Adrenal gland (tissue), 12 donors: ENCODE measurements around the gene ANTXR1. TPM values are rescaled to one million over a fixed set of nuclear protein-coding genes. Genes with fewer than 3 reads are reported as not detected.
A peak's percentile ranks its signal among the peaks of the same experiment; 100 is the strongest.

Experiments
- DNase-seq, 7 donors: peaks; one replicate each; pipeline ENCODE4 v3.0.0-alpha.2; 2019 to 2020
- H3K27ac ChIP-seq, 5 donors: fragments of 200-600 bp; sonication (generic) in 4 of 5; 1 replicate in 3 of 5; 2 replicates in 2 of 5; pipeline versions ENCODE4 v1.5.1 to v1.8.0; 2016 to 2020; ENCODE audit warnings: mild to moderate bottlenecking in 1 of 5
- H3K27me3 ChIP-seq: fragments of 200-600 bp; 2 replicates; pipeline ENCODE4 v1.8.0; 2021
- H3K36me3 ChIP-seq, 2 donors: fragments of 200-600 bp; replicated peaks in 1 of 2; 1 replicate in 1 of 2; 2 replicates in 1 of 2; pipeline versions ENCODE4 v1.5.1 to v1.8.0; 2018 to 2022
- H3K4me1 ChIP-seq, 2 donors: fragments of 200-600 bp; replicated peaks in 1 of 2; 1 replicate in 1 of 2; 2 replicates in 1 of 2; pipeline versions ENCODE4 v1.5.1 to v1.8.0; 2018 to 2021
- H3K4me3 ChIP-seq, 4 donors: fragments of 200-600 bp; sonication (generic) in 3 of 4; one replicate each; pipeline ENCODE4 v1.5.1; 2016 to 2018
- H3K9me3 ChIP-seq, 3 donors: fragments of 200-600 bp; sonication (generic) in 1 of 3; replicated peaks in 1 of 3; 1 replicate in 2 of 3; 2 replicates in 1 of 3; pipeline versions ENCODE4 v1.5.1 to v1.8.0; 2016 to 2021
- CTCF ChIP-seq, 6 experiments: fragments of 450-650 bp in 4 of 6; fragments of 200-600 bp in 2 of 6; sonication (generic) in 1 of 6; IDR thresholded peaks; 1 replicate in 5 of 6; 2 replicates in 1 of 6; pipeline versions ENCODE4 v1.5.1 to v1.8.0; 2016 to 2021; ENCODE audit warnings: antibody characterized with exemption in 6 of 6, mild to moderate bottlenecking in 2 of 6, moderate library complexity in 1 of 6
- POLR2A ChIP-seq, 2 donors: fragments of 450-650 bp; IDR thresholded peaks; one replicate each; pipeline ENCODE4 v1.6.1; 2017; ENCODE audit warnings: antibody characterized with exemption in 2 of 2, mild to moderate bottlenecking in 2 of 2, moderate library complexity in 1 of 2
- WGBS, 4 donors: extraction: QIAGEN DNeasy Blood & Tissue Kit in 2 of 4; methylation state at CpG; one replicate each; pipeline versions ENCODE4 v1.1.5 to v1.1.7; 2013 to 2017; 5-methylcytosine and 5-hydroxymethylcytosine counted together
- intact Hi-C, 2 donors: fragments of 100-400 bp; cut with DNase I; formaldehyde crosslinking; loops; one replicate each; pipeline versions ENCODE4 v1.14.1 to v1.15.0; 2022 to 2023
- polyA plus RNA-seq, 3 donors: library from polyadenylated mRNA; stranded (reverse); fragments of 200-250 nt in 2 of 3; fragments of 350-450 nt in 1 of 3; fragmentation: Illumina TruSeq in 1 of 3; extraction: RNeasy Lipid Tissue Mini Kit (QIAGEN cat#74804) in 1 of 3; gene quantifications; one replicate each; pipeline ENCODE4 v1.2.3, GENCODE V29; 2013 to 2014
- total RNA-seq, 9 donors: library from RNA; depleted of rRNA in 4 of 9; stranded (reverse); fragments of >200 nt in 4 of 9; fragments of 120-200 nt in 1 of 9; fragmentation: NEBNext Ultra II Directional in 1 of 9; extraction: Animal tissue kit (Norgen Biotek cat#: 25700) in 1 of 9; gene quantifications; one replicate each; pipeline versions ENCODE4 v1.1.0 to v1.2.4, GENCODE V29; 2013 to 2023
- donor health status: healthy with polysubstance abuse.
- donor health status: Bipolar disorder and iron deficiency.
- donor health status: DM: yes; HTN: yes; CAD: no.
- donor health status: DM: no; HTN: no; CAD: no.
- donor health status: DM: no; HTN: no; CAD: no.
- donor health status: DM: yes; HTN: yes; CAD: no.

ANTXR1 gene
- total and polyA plus RNA-seq, 12 donors = 19.0 to 386 (median 119) TPM

- intact Hi-C loops = loop anchor here in 1 of 2 donors (5.0 kb wide), 1 partner anchor 281 kb away; no protein-coding TSS in a partner anchor
- Histone ChIP-seq H3K27me3 (no peaks in the 10 kb centered on the region), H3K9me3 (peaks cover 0 to 6% (median 0%) of the 10 kb centered on the region in 3 donors), H3K4me1 (peaks cover under 1 to 12% of the 10 kb centered on the region in 2 donors), H3K27ac (no peak overlapping the region), H3K4me3 (no peak overlapping the region), H3K36me3 (no peaks in the 10 kb centered on the region)
- peak in 5 of 7 donors; percentile 20 to 61 (median 39) for DNase-seq
- TF ChIP-seq CTCF (IDR thresholded peaks at IDR 0.05) = peak; percentile 14 to 73 (median 57)
- TF ChIP-seq POLR2A (IDR thresholded peaks at IDR 0.05) = no peak
- 76 to 82% (median 78%) methylated on average over 4 of the region's 4 CpGs for WGBS, 4 donors
Observed at GRCh38 chr2:69026026-69026425, 13.0 kb downstream of the ANTXR1 start.

- Histone ChIP-seq H3K4me3 (no peak overlapping the region), H3K27me3 (no peaks in the 10 kb centered on the region), H3K9me3 (peaks cover 0 to 6% (median 0%) of the 10 kb centered on the region in 3 donors), H3K36me3 (no peaks in the 10 kb centered on the region), H3K4me1 (peaks cover 0 to 11% of the 10 kb centered on the region in 2 donors), H3K27ac (no peak overlapping the region)
- no peak for DNase-seq
- TF ChIP-seq POLR2A (IDR thresholded peaks at IDR 0.05) (no peak), CTCF (IDR thresholded peaks at IDR 0.05) (no peak)
- intact Hi-C loops = loop anchor here in 1 of 2 donors (5.0 kb wide), 1 partner anchor 280 kb away; no protein-coding TSS in a partner anchor
- WGBS, 4 donors = 86 to 95% (median 90%) methylated on average over 13 of the region's 13 CpGs
Observed at GRCh38 chr2:69026691-69027459, 13.9 kb downstream of the ANTXR1 start.

- 87 to 90% (median 88%) methylated on average over 6 of the region's 6 CpGs for WGBS, 4 donors
- intact Hi-C loops = no loop called here
Observed at GRCh38 chr2:69030800-69031428, 17.9 kb downstream of the ANTXR1 start.

More at GRCh38 chr2:69030800-69031428, 17.9 kb downstream of the ANTXR1 start:
- TF ChIP-seq POLR2A (IDR thresholded peaks at IDR 0.05) (no peak), CTCF (IDR thresholded peaks at IDR 0.05) (no peak)
- DNase-seq = no peak
- H3K9me3 ChIP-seq = peaks cover 0 to 6% (median 0%) of the 10 kb centered on the region in 3 donors
- H3K4me3 ChIP-seq = no peak overlapping the region
- no peaks in the 10 kb centered on the region for H3K27me3 ChIP-seq
- peaks cover 0 to 16% of the 10 kb centered on the region in 2 donors for H3K4me1 ChIP-seq
- H3K36me3 ChIP-seq = no peaks in the 10 kb centered on the region
- peak overlapping the region in 1 of 5 donors; percentile 32 for H3K27ac ChIP-seq
